Measurements from ENCODE around the gene CXCR6. TPM values are rescaled to one million over a fixed set of nuclear protein-coding genes. Genes with fewer than 3 reads are reported as not detected.

Gene CXCR6
- not detected in 2 replicates for total RNA-seq (2022)
- not detected for Bru-seq, nascent RNA
- BruChase-seq, experiment 1, labeled RNA remaining after a 6-hour chase = not detected
- not detected for BruChase-seq, experiment 2, labeled RNA remaining after a 2-hour chase
- long read RNA-seq = 0 reads

DNA sequence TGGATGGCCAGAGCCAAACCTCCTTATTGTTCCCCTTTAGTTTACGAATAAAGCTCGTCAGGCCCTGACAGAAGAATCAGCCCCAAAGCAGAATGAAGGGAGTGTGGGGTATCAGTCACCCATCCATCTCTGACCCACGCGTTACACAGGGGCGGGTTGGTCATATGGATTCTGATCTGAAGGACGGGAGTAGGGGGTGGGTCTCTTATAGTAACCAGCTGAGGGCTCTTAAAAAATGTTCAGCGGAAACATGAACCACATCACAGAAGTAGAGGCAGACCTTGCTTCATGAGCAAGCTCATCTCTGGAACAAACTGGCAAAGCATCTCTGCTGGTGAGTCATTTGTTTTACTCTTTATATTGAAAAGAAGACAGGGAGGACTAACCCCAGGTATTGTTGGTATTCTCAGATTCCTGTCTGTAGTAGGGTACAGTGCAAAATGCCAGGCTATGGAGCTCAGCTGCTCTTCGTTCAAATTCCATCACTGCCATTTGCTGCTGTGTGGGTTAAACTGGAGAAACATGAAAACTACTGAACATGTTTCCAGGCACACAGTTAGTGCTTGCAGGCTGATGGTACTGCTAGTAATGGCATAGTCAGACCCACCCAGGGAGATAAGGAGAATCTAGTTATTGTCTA is at the start of gene CXCR6:
Gene CXCR6, plus strand, starts transcription at position 258 of the 640 bp plus-strand sequence. CDS start 3,018 bp downstream, outside the sequence.
- BruUV-seq (replicated peaks) = no TSS peak
- DNase-seq = no peak
- CTCF ChIA-PET = interaction anchor here (1.0 kb wide), 1 partner anchor 433 kb away, joined by 3 read pairs; no protein-coding TSS in a partner anchor
- H3K9me3 Mint-ChIP-seq (ENCODE audit: low read depth, unreplicated experiment) = peaks cover 4% of the 10 kb centered on the region
- no peaks in the 10 kb centered on the region for H3K36me3 Mint-ChIP-seq (ENCODE audit: insufficient read depth, unreplicated experiment)
- intact Hi-C loops (cut with micrococcal nuclease; ENCODE audit: unreplicated experiment) = loop anchor here (5.0 kb wide), 1 partner anchor 264 kb away; the partner anchor contains the start of gene CCR1
- no peak within 1 kb of the TSS for H3K4me3 Mint-ChIP-seq (ENCODE audit: low read depth, unreplicated experiment)
- TF ChIP-seq, protein P1, sequence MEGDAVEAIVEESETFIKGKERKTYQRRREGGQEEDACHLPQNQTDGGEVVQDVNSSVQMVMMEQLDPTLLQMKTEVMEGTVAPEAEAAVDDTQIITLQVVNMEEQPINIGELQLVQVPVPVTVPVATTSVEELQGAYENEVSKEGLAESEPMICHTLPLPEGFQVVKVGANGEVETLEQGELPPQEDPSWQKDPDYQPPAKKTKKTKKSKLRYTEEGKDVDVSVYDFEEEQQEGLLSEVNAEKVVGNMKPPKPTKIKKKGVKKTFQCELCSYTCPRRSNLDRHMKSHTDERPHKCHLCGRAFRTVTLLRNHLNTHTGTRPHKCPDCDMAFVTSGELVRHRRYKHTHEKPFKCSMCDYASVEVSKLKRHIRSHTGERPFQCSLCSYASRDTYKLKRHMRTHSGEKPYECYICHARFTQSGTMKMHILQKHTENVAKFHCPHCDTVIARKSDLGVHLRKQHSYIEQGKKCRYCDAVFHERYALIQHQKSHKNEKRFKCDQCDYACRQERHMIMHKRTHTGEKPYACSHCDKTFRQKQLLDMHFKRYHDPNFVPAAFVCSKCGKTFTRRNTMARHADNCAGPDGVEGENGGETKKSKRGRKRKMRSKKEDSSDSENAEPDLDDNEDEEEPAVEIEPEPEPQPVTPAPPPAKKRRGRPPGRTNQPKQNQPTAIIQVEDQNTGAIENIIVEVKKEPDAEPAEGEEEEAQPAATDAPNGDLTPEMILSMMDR (IDR thresholded peaks at IDR 0.05; ENCODE audit: unreplicated experiment) = no peak
- no peaks in the 10 kb centered on the region for H3K27me3 Mint-ChIP-seq (ENCODE audit: unreplicated experiment)
- H3K4me1 Mint-ChIP-seq (ENCODE audit: low read depth, unreplicated experiment) = peaks cover 8% of the 10 kb centered on the region
- H3K27ac Mint-ChIP-seq (ENCODE audit: unreplicated experiment) = no peak within 1 kb of the TSS

DNA sequence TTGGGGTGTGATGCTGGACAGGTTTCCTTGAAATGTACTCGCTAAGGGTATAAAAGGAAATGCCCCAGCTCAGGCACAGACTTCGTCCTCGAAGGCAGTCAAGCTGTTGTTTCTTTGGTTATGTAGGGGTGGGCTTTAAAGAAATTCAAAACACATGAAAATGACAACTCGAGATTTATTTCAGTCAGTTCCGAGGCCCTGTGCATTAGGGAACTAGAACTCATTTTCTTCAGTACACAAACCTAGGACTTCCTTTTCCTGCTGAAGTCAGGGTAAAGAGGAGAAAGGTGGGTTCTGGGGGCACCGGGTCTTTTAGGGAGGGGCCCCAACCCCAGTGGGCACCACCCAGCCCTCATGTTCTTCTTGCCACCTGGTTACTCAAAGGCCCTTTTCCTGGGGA is 49.2 kb upstream of the CXCR6 start:
- DNase-seq = no peak
- no peak overlapping the region for H3K4me3 Mint-ChIP-seq (ENCODE audit: low read depth, unreplicated experiment)
- no peaks in the 10 kb centered on the region for H3K4me1 Mint-ChIP-seq (ENCODE audit: low read depth, unreplicated experiment)
- CTCF ChIA-PET = no interaction called here
- BruUV-seq (replicated peaks) = no TSS peak
- H3K27ac Mint-ChIP-seq (ENCODE audit: unreplicated experiment) = no peak overlapping the region
- TF ChIP-seq, protein P1 (IDR thresholded peaks at IDR 0.05; ENCODE audit: unreplicated experiment) = no peak
- peaks cover 12% of the 10 kb centered on the region for H3K27me3 Mint-ChIP-seq (ENCODE audit: unreplicated experiment)
- no peaks in the 10 kb centered on the region for H3K36me3 Mint-ChIP-seq (ENCODE audit: insufficient read depth, unreplicated experiment)
- H3K9me3 Mint-ChIP-seq (ENCODE audit: low read depth, unreplicated experiment) = no peaks in the 10 kb centered on the region
- intact Hi-C loops (cut with micrococcal nuclease; ENCODE audit: unreplicated experiment) = no loop called here

DNA sequence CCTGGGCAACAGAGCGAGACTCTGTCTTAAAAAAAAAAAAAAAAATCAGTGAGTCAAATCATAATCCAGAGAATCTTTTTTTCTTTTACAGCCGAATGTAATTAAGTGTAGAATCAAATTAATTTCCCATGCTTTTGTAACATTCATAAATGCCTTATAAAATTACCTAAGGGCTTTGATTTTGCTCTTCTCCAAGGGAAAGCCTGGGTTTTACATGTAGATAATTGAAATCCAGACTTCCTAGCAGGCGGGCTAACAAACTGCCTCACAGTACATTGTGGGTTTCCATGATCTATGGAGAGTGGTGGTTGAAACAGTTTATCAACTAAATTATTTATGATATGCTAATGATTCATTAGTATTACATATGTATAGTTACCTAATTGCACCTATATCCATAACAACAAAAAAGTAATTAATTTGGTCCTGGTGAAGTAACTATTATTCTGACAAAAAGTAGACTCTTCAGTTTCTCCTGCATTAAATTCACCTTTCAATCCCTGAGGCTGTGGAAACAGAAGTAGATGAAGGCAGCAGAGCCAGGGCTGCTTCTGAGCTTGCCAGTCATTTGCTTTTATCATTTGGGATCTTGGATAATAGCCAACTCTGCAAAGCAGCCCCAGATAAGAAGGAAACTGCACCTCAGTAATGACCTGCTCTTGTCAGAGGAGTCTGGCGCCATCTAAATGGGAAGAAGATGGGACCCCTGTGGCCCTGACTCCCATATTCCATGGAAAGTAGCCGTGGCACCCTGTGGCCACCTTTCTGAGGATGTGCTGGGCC is 47.4 kb upstream of the CXCR6 start:
- TF ChIP-seq, protein P1 (IDR thresholded peaks at IDR 0.05; ENCODE audit: unreplicated experiment) = no peak
- Mint-ChIP-seq H3K27ac (ENCODE audit: unreplicated experiment) (no peak overlapping the region), H3K4me1 (ENCODE audit: low read depth, unreplicated experiment) (no peaks in the 10 kb centered on the region), H3K27me3 (ENCODE audit: unreplicated experiment) (peaks cover 12% of the 10 kb centered on the region), H3K9me3 (ENCODE audit: low read depth, unreplicated experiment) (no peaks in the 10 kb centered on the region), H3K4me3 (ENCODE audit: low read depth, unreplicated experiment) (no peak overlapping the region), H3K36me3 (ENCODE audit: insufficient read depth, unreplicated experiment) (no peaks in the 10 kb centered on the region)
- BruUV-seq (replicated peaks) = no TSS peak
- intact Hi-C loops (cut with micrococcal nuclease; ENCODE audit: unreplicated experiment) = no loop called here
- CTCF ChIA-PET = interaction anchor here (0.7 kb wide), 1 partner anchor 191 kb away, joined by 5 read pairs; no protein-coding TSS in a partner anchor
- no peak for DNase-seq

DNA sequence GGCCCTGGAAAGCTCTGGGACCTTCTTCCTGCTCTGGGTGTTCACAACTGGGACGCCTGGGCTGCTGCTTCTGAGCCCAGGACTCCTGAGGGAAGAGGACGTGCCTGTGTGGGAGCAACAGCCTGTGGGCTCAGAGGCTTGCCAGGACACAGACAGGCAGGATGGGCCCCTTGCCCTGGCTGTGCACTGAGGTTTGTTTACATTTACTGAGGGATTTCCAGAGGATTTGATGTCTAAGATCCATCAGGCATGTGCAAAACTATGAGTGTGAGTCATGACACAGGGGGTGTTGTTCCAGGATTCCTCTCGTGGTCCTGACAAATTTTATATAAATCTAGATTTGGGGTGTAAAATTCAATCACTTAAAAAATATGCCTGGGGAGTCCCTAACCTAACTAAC is 46.3 kb upstream of the CXCR6 start:
- CTCF ChIA-PET = no interaction called here
- no TSS peak for BruUV-seq (replicated peaks)
- Mint-ChIP-seq H3K27me3 (ENCODE audit: unreplicated experiment) (peaks cover 3% of the 10 kb centered on the region), H3K4me1 (ENCODE audit: low read depth, unreplicated experiment) (no peaks in the 10 kb centered on the region), H3K4me3 (ENCODE audit: low read depth, unreplicated experiment) (no peak overlapping the region), H3K27ac (ENCODE audit: unreplicated experiment) (no peak overlapping the region), H3K9me3 (ENCODE audit: low read depth, unreplicated experiment) (no peaks in the 10 kb centered on the region), H3K36me3 (ENCODE audit: insufficient read depth, unreplicated experiment) (no peaks in the 10 kb centered on the region)
- intact Hi-C loops (cut with micrococcal nuclease; ENCODE audit: unreplicated experiment) = no loop called here
- TF ChIP-seq, protein P1 (IDR thresholded peaks at IDR 0.05; ENCODE audit: unreplicated experiment) = no peak
- no peak for DNase-seq
